GM21723 (cell line): ENCODE measurements around the gene CCDC192.
"Not testable (repeated sequence)": the region's sequence is repeated elsewhere in the genome, so short reads cannot be mapped to it uniquely, and the experiment has no call there.

ENCODE experiments used
- ATAC-seq: cut with Tn5 transposase; IDR thresholded peaks from one replicate; pipeline ENCODE4 v1.9.1; 2021; ENCODE audit warnings: mild to moderate bottlenecking, moderate library complexity; ENCODE audit not compliant: unreplicated experiment

CCDC192 gene

GRCh38 chr5:127702926-127703561, at the start of gene CCDC192:
TSS of gene CCDC192 (plus strand) at chr5:127703391. CDS start at chr5:127703446, 55 bp downstream.
- no peak for ATAC-seq

GRCh38 chr5:127656825-127657224, 46.4 kb upstream of the CCDC192 start:
- ATAC-seq: no peak

- no peak for ATAC-seq
Observed at GRCh38 chr5:127660047-127660733, 43.0 kb upstream of the CCDC192 start.

GRCh38 chr5:127664093-127664492, 39.1 kb upstream of the CCDC192 start:
- no peak for ATAC-seq

GRCh38 chr5:127665641-127666040, 37.5 kb upstream of the CCDC192 start:
- ATAC-seq: no peak

- no peak for ATAC-seq
Observed at GRCh38 chr5:127666043-127666716, 37.0 kb upstream of the CCDC192 start.

- no peak for ATAC-seq
Observed at GRCh38 chr5:127667926-127668325, 35.3 kb upstream of the CCDC192 start.

- ATAC-seq: no peak
Observed at GRCh38 chr5:127671218-127671617, 32.0 kb upstream of the CCDC192 start.

- no peak for ATAC-seq
Observed at GRCh38 chr5:127673117-127673800, 29.9 kb upstream of the CCDC192 start.

GRCh38 chr5:127676951-127677350, 26.2 kb upstream of the CCDC192 start:
- not testable (repeated sequence) for ATAC-seq

GRCh38 chr5:127679691-127680330, 23.4 kb upstream of the CCDC192 start:
- not testable (repeated sequence) for ATAC-seq

GRCh38 chr5:127680595-127680994, 22.6 kb upstream of the CCDC192 start:
- no peak for ATAC-seq

- no peak for ATAC-seq
Observed at GRCh38 chr5:127683008-127683407, 20.2 kb upstream of the CCDC192 start.

- ATAC-seq: no peak
Observed at GRCh38 chr5:127684726-127685467, 18.3 kb upstream of the CCDC192 start.

- ATAC-seq: no peak
Observed at GRCh38 chr5:127685662-127686061, 17.5 kb upstream of the CCDC192 start.

- no peak for ATAC-seq
Observed at GRCh38 chr5:127686424-127686823, 16.8 kb upstream of the CCDC192 start.

- no peak for ATAC-seq
Observed at GRCh38 chr5:127694518-127695171, 8.5 kb upstream of the CCDC192 start.

- ATAC-seq: no peak
Observed at GRCh38 chr5:127695346-127695745, 7.8 kb upstream of the CCDC192 start.

GRCh38 chr5:127696683-127697082, 6.5 kb upstream of the CCDC192 start:
- ATAC-seq: no peak
